Vagina (tissue), 2 donors: Measurements from ENCODE around the gene DNAJC21. TPM values are rescaled to one million over a fixed set of nuclear protein-coding genes. Genes with fewer than 3 reads are reported as not detected.

Source experiments
- DNase-seq, 2 donors: peaks; one replicate each; pipeline ENCODE4 v3.0.0-alpha.2; 2017; ENCODE audit errors: extremely low spot score in 2 of 2
- H3K27ac ChIP-seq: fragments of 200-600 bp; sonication (generic); one replicate; pipeline ENCODE4 v1.5.1; 2019
- H3K27me3 ChIP-seq: fragments of 200-600 bp; sonication (generic); one replicate; pipeline ENCODE4 v1.5.1; 2019
- H3K36me3 ChIP-seq, 2 donors: fragments of 200-600 bp; sonication (generic); one replicate each; pipeline ENCODE4 v1.5.1; 2017 to 2019
- H3K4me1 ChIP-seq: fragments of 200-600 bp; sonication (generic); one replicate; pipeline ENCODE4 v1.5.1; 2019
- H3K4me3 ChIP-seq, 2 donors: fragments of 200-600 bp; sonication (generic); 1 replicate in 1 of 2; 2 replicates in 1 of 2; pipeline ENCODE4 v1.5.1; 2016 to 2019
- H3K9me3 ChIP-seq: fragments of 200-600 bp; sonication (generic); one replicate; pipeline ENCODE4 v1.5.1; 2019
- POLR2A ChIP-seq, 2 donors: fragments of 450-650 bp; IDR thresholded peaks; one replicate each; pipeline ENCODE4 v1.6.1; 2017; ENCODE audit warnings: antibody characterized with exemption in 2 of 2, mild to moderate bottlenecking in 2 of 2, moderate library complexity in 2 of 2
- POLR2AphosphoS5 ChIP-seq, 2 donors: sonication (generic); formaldehyde crosslinking; IDR thresholded peaks; one replicate each; pipeline ENCODE4 v1.9.0; 2017; ENCODE audit warnings: antibody characterized with exemption in 2 of 2, mild to moderate bottlenecking in 2 of 2, low read depth in 1 of 2; ENCODE audit not compliant: insufficient read depth in 1 of 2
- intact Hi-C: fragments of 100-400 bp; cut with DNase I; formaldehyde crosslinking; loops from one replicate; pipeline ENCODE4 v1.15.1; 2023
- total RNA-seq: library from RNA; depleted of rRNA; stranded (reverse); fragments of >200 nt; gene quantifications from one replicate; pipeline ENCODE4 v1.2.3, GENCODE V29; 2016
- TF ChIP-seq, protein P1 (sequence below), 3 experiments: fragments of 450-650 bp in 2 of 3; fragments of 200-600 bp in 1 of 3; sonication (generic) in 1 of 3; IDR thresholded peaks; one replicate each; pipeline ENCODE4 v1.5.1; 2017 to 2019; ENCODE audit warnings: antibody characterized with exemption in 3 of 3, mild to moderate bottlenecking in 2 of 3, moderate library complexity in 2 of 3

Gene DNAJC21
- total RNA-seq, 1 donor from 2014 or later: 38.5 TPM

DNA sequence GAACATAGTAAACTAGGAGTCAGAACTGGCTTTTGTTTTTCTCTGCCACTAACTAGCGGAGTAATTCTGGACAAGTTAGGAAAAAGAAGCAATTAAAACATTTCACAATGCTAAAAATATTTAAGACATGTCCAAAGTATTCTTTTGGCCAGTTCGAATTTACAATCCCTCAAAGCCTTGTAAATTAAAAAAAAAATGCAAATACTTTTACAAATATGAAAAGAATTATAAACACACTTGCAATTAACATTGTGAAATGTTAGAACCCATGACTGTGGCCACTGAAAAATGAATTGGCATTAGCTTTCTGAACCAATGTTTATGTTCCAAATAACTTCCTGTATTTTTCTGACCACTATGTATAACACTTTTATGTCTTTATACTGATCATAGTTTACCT lies 16.3 kb upstream of the DNAJC21 start:
- no peak for DNase-seq
- peak overlapping the region; percentile 90 for H3K27ac ChIP-seq
- H3K4me3 ChIP-seq: peak overlapping the region in 1 of 2 donors; percentile 99
- no peaks in the 10 kb centered on the region for H3K9me3 ChIP-seq
- no peaks in the 10 kb centered on the region for H3K27me3 ChIP-seq
- H3K36me3 ChIP-seq: peaks cover 0 to 35% of the 10 kb centered on the region in 2 donors
- intact Hi-C loops: no loop called here
- H3K4me1 ChIP-seq: peaks cover 39% of the 10 kb centered on the region
- TF ChIP-seq, protein P1, sequence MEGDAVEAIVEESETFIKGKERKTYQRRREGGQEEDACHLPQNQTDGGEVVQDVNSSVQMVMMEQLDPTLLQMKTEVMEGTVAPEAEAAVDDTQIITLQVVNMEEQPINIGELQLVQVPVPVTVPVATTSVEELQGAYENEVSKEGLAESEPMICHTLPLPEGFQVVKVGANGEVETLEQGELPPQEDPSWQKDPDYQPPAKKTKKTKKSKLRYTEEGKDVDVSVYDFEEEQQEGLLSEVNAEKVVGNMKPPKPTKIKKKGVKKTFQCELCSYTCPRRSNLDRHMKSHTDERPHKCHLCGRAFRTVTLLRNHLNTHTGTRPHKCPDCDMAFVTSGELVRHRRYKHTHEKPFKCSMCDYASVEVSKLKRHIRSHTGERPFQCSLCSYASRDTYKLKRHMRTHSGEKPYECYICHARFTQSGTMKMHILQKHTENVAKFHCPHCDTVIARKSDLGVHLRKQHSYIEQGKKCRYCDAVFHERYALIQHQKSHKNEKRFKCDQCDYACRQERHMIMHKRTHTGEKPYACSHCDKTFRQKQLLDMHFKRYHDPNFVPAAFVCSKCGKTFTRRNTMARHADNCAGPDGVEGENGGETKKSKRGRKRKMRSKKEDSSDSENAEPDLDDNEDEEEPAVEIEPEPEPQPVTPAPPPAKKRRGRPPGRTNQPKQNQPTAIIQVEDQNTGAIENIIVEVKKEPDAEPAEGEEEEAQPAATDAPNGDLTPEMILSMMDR (IDR thresholded peaks at IDR 0.05): no peak
- TF ChIP-seq POLR2AphosphoS5 (IDR thresholded peaks at IDR 0.05; ENCODE audit: insufficient read depth in 1 of 2, low read depth in 1 of 2) (peak in 1 of 2 donors; percentile 41), POLR2A (IDR thresholded peaks at IDR 0.05) (no peak)

DNA sequence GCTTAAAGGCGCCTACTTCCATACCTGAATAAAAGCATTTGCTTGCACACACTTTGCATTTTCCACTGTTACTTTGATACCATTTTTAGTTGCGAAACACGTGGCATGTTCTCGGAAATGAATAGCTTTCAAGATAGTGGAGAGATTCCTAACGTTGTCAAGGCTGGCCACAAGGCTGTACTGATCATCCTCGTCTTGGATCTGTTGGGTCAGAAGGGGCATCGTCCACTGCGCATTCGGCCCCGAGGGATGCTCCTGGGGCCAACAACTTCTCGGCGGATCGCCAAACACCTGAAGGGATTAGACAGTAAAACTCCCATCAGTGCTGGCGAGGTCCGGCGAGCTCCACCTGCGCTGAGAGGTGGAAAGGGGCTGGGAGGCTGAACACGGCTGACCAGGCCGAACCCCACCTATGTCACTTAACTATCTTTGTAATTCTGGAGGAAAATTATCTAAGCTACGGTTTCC lies 14.7 kb upstream of the DNAJC21 start:
- TF ChIP-seq, protein P1 (IDR thresholded peaks at IDR 0.05): no peak
- H3K4me1 ChIP-seq: peaks cover 41% of the 10 kb centered on the region
- DNase-seq: no peak
- intact Hi-C loops: no loop called here
- H3K9me3 ChIP-seq: no peaks in the 10 kb centered on the region
- H3K27ac ChIP-seq: peak overlapping the region; percentile 90
- peaks cover 0 to 25% of the 10 kb centered on the region in 2 donors for H3K36me3 ChIP-seq
- peak overlapping the region; percentile 98 to 99 for H3K4me3 ChIP-seq
- H3K27me3 ChIP-seq: no peaks in the 10 kb centered on the region

DNA sequence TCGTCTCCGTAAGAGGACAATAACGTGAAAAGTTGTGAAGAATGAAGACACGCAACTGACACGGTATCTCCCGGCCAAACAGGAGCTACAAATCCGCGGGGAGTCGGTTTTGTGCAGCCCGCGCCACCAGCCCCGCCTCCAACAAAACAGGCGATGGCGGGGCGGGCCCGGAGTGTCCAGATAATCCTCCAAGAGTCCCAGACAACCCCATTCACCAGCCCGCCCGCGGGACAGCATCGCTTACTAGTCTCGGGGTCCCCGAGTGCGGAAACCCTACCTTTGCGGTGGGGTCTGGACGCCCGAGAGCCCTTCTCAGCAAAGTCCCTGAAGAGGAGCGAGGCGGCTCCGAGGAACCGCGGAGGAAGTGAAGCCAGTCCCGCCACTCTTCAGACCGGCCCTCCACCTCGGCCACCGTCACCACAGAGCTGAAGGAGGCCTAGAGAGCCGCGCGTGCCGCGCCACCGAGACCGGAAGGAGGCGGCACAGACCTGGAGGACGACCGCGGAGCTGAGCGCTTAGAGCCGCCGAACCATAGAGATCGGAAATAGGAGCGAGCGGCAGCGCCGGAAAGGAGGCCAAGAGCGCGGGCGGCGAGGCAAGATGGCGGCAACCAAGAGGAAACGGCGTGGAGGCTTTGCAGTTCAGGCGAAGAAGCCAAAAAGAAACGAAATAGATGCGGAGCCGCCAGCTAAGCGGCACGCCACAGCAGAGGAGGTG lies 14.1 kb upstream of the DNAJC21 start, which contains the start of the genes BRIX1 and RAD1:
BRIX1 (plus strand) TSS at position 573 of the 717 bp plus-strand sequence; CDS start at position 601, 28 bp downstream.
RAD1 (minus strand) TSS at position 366 of the 717 bp plus-strand sequence. CDS start 612 bp downstream, outside the sequence.
- intact Hi-C loops: no loop called here
- TF ChIP-seq POLR2AphosphoS5 (IDR thresholded peaks at IDR 0.05; ENCODE audit: insufficient read depth in 1 of 2, low read depth in 1 of 2): peak; percentile 94 to 95
- TF ChIP-seq, protein P1 (IDR thresholded peaks at IDR 0.05): no peak
- peak in 1 of 2 donors; percentile 62 for TF ChIP-seq POLR2A (IDR thresholded peaks at IDR 0.05)
- Histone ChIP-seq H3K9me3 (no peaks in the 10 kb centered on the region), H3K4me1 (peaks cover 41% of the 10 kb centered on the region), H3K36me3 (peaks cover 0 to 26% of the 10 kb centered on the region in 2 donors), H3K27me3 (no peaks in the 10 kb centered on the region), H3K27ac (peak within 1 kb of the TSS; percentile 90), H3K4me3 (peak within 1 kb of the TSS; percentile 98 to 99)
- DNase-seq: peak in 1 of 2 donors; percentile 96

DNA sequence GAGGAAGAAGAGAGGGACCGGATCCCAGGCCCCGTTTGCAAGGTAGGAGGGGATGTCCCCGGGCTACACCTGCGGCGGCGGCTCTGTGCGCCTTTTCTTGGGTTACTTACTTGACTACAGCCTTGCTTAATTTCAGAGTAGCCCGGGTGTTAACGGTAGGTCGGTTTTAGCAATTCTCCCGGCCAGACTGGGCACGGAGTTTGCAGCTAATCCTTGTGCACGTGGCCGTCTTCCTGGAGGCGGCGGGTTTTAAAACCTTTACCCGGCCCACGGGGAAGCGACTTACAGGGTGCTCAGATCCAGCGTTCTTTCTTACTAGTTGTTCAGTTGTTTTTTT lies 13.5 kb upstream of the DNAJC21 start:
- H3K4me1 ChIP-seq: peaks cover 41% of the 10 kb centered on the region
- intact Hi-C loops: no loop called here

More for the DNA sequence above, 13.5 kb upstream of the DNAJC21 start:
- TF ChIP-seq, protein P1 (IDR thresholded peaks at IDR 0.05): no peak
- TF ChIP-seq POLR2A (IDR thresholded peaks at IDR 0.05) (no peak), POLR2AphosphoS5 (IDR thresholded peaks at IDR 0.05; ENCODE audit: insufficient read depth in 1 of 2, low read depth in 1 of 2) (no peak)
- DNase-seq: peak in 1 of 2 donors; percentile 90
- Histone ChIP-seq H3K36me3 (peaks cover 0 to 26% of the 10 kb centered on the region in 2 donors), H3K4me3 (peak overlapping the region; percentile 98 to 99), H3K9me3 (no peaks in the 10 kb centered on the region), H3K27ac (peak overlapping the region; percentile 90), H3K27me3 (no peaks in the 10 kb centered on the region)
